GM12891 (cell line): ENCODE measurements around the gene ADAR.

Source experiments
- DNase-seq: peaks from one replicate; pipeline ENCODE4 v3.0.0; 2011; ENCODE audit warnings: low spot score; ENCODE audit not compliant: insufficient read length
- FAIRE-seq: peaks from 2 replicates; lab custom pipeline; 2011; peaks lifted over from hg19 to GRCh38; lab: Jason Lieb, UNC
- PAX5 ChIP-seq: IDR thresholded peaks from 2 replicates; pipeline ENCODE4 v1.6.1; 2011; ENCODE audit warnings: low read length, moderate library complexity, mild to moderate bottlenecking; ENCODE audit not compliant: insufficient read depth, severe bottlenecking
- POLR2A ChIP-seq: IDR thresholded peaks from 2 replicates; pipeline ENCODE4 v1.6.1; 2011; ENCODE audit warnings: low read depth, low read length, control low read depth
- POLR2AphosphoS5 ChIP-seq: IDR thresholded peaks from 2 replicates; pipeline ENCODE4 v1.6.1; 2011; ENCODE audit warnings: low read depth, low read length, control low read depth
- POU2F2 ChIP-seq: IDR thresholded peaks from 2 replicates; pipeline ENCODE4 v1.6.1; 2011; ENCODE audit warnings: low read depth, mild to moderate bottlenecking, control low read depth, low read length, moderate library complexity
- SPI1 ChIP-seq: IDR thresholded peaks from 2 replicates; pipeline ENCODE4 v1.6.1; 2011; ENCODE audit warnings: low read depth, low read length, control low read depth
- TAF1 ChIP-seq: IDR thresholded peaks from 2 replicates; pipeline ENCODE4 v1.6.1; 2011; ENCODE audit warnings: low read depth, low read length, control low read depth

ADAR gene

GRCh38 chr1:154550070-154550469 lies 57.9 kb downstream of the ADAR start:
- no peak for TF ChIP-seq POLR2A
- no peak for TF ChIP-seq POU2F2
- no peak for TF ChIP-seq POLR2AphosphoS5
- TF ChIP-seq TAF1 = no peak
- no peak for TF ChIP-seq SPI1
- no peak for TF ChIP-seq PAX5
- FAIRE-seq (no peak), DNase-seq (no peak)

- TF ChIP-seq TAF1 (no peak), POLR2AphosphoS5 (no peak), SPI1 (no peak), POLR2A (no peak), POU2F2 (no peak), PAX5 (no peak)
- no peak for FAIRE-seq
These were observed 58.7 kb downstream of the ADAR start for GRCh38 chr1:154549202-154549770.

GRCh38 chr1:154548028-154548427 lies 60.0 kb downstream of the ADAR start:
- DNase-seq (no peak), FAIRE-seq (no peak)
- TF ChIP-seq TAF1 = no peak
- no peak for TF ChIP-seq SPI1
- TF ChIP-seq POU2F2 = no peak

More at GRCh38 chr1:154549202-154549770, 58.7 kb downstream of the ADAR start:
- no peak for DNase-seq

- TF ChIP-seq TAF1 = no peak
- TF ChIP-seq POLR2AphosphoS5 = no peak
- TF ChIP-seq SPI1 = no peak
- TF ChIP-seq POU2F2 = no peak
- TF ChIP-seq POLR2A = no peak
- no peak for TF ChIP-seq PAX5
- FAIRE-seq (no peak), DNase-seq (no peak)
These were observed 60.8 kb downstream of the ADAR start for GRCh38 chr1:154547105-154547732.

GRCh38 chr1:154546264-154547063 lies 61.5 kb downstream of the ADAR start:
- no peak for TF ChIP-seq SPI1
- no peak for TF ChIP-seq TAF1
- no peak for TF ChIP-seq PAX5
- no peak for TF ChIP-seq POU2F2
- TF ChIP-seq POLR2A = no peak
- no peak for TF ChIP-seq POLR2AphosphoS5
- DNase-seq = peak; percentile 77
- FAIRE-seq = peak; percentile 86

GRCh38 chr1:154541231-154541630 lies 66.8 kb downstream of the ADAR start:
- TF ChIP-seq PAX5 (no peak), POLR2A (no peak), POLR2AphosphoS5 (no peak), TAF1 (no peak), SPI1 (no peak), POU2F2 (no peak)
- DNase-seq (no peak), FAIRE-seq (no peak)

GRCh38 chr1:154539486-154540483 lies 68.2 kb downstream of the ADAR start:
- no peak for TF ChIP-seq TAF1
- no peak for TF ChIP-seq POLR2AphosphoS5
- no peak for TF ChIP-seq POU2F2
- TF ChIP-seq SPI1 = no peak
- no peak for TF ChIP-seq POLR2A
- TF ChIP-seq PAX5 = no peak
- FAIRE-seq = no peak
- no peak for DNase-seq

GRCh38 chr1:154536570-154536969 lies 71.4 kb downstream of the ADAR start:
- FAIRE-seq (no peak), DNase-seq (no peak)
- no peak for TF ChIP-seq POU2F2
- TF ChIP-seq TAF1 = no peak
- TF ChIP-seq SPI1 = no peak

- DNase-seq (no peak), FAIRE-seq (no peak)
- no peak for TF ChIP-seq TAF1
- TF ChIP-seq SPI1 = no peak
- no peak for TF ChIP-seq POLR2A
- no peak for TF ChIP-seq POU2F2
- no peak for TF ChIP-seq POLR2AphosphoS5
- TF ChIP-seq PAX5 = no peak
These were observed 73.8 kb downstream of the ADAR start for GRCh38 chr1:154533952-154534844.
